D721Med (cell line): ENCODE data around the gene CEP57.
"Not testable (repeated sequence)": the region's sequence is repeated elsewhere in the genome, so short reads cannot be mapped to it uniquely, and the experiment has no call there.

Experiments
- DNase-seq: peaks from one replicate; pipeline ENCODE4 v3.0.0; 2011; ENCODE audit warnings: low spot score; ENCODE audit not compliant: insufficient read length
- FAIRE-seq: peaks from 2 replicates; lab custom pipeline; 2011; peaks lifted over from hg19 to GRCh38; lab: Jason Lieb, UNC
- CTCF ChIP-seq: IDR thresholded peaks from 2 replicates; pipeline ENCODE4 v1.5.1; 2012; ENCODE audit warnings: mild to moderate bottlenecking, control low read depth; ENCODE audit not compliant: insufficient read depth; ENCODE audit errors: missing control alignments

CEP57 gene

GRCh38 chr11:95796501-95796900 lies 6.2 kb downstream of the CEP57 start:
- no peak for TF ChIP-seq CTCF
- DNase-seq: no peak
- no peak for FAIRE-seq

- DNase-seq (no peak), FAIRE-seq (no peak)
- TF ChIP-seq CTCF: no peak
Measured at GRCh38 chr11:95799546-95799945, 9.2 kb downstream of the CEP57 start.

GRCh38 chr11:95800438-95800837 lies 10.1 kb downstream of the CEP57 start:
- FAIRE-seq: no peak
- no peak for DNase-seq
- no peak for TF ChIP-seq CTCF

GRCh38 chr11:95802806-95803205 lies 12.5 kb downstream of the CEP57 start:
- DNase-seq: no peak
- no peak for FAIRE-seq
- no peak for TF ChIP-seq CTCF

GRCh38 chr11:95803973-95804372 lies 13.7 kb downstream of the CEP57 start:
- FAIRE-seq: no peak
- TF ChIP-seq CTCF: no peak
- no peak for DNase-seq

- FAIRE-seq (no peak), DNase-seq (no peak)
- TF ChIP-seq CTCF: no peak
Measured at GRCh38 chr11:95805869-95806268, 15.6 kb downstream of the CEP57 start.

- DNase-seq, FAIRE-seq: not testable (repeated sequence)
Measured at GRCh38 chr11:95806464-95806863, 16.2 kb downstream of the CEP57 start.

- not testable (repeated sequence) for FAIRE-seq, DNase-seq
Measured at GRCh38 chr11:95811052-95811451, 20.8 kb downstream of the CEP57 start.
